GM18517 (cell line): ENCODE data around the gene ZNF761.

Experiments used
- ATAC-seq: cut with Tn5 transposase; IDR thresholded peaks from one replicate; pipeline ENCODE4 v1.9.1; 2021; ENCODE audit warnings: mild to moderate bottlenecking, moderate library complexity; ENCODE audit not compliant: unreplicated experiment

ZNF761 gene

DNA sequence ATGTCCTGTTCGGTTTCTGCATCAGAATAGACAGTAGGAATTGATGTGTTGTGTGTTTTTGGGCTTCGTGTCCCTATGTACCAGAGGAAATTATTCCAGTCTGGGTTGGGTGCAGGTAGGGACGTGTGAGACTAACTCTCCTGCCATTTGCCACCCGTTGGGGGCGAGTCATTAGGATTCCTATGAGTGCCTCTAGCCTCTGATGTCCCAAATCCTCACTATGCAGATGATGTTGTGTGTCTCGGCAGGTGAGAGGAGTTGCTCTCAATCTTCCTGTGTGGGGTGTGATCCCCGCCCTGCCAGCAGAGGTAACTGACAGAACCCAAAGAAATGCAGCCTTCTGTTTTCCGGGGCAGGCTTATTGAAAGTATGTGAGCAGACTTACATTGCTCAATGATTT is 74.9 kb downstream of the ZNF761 start:
- ATAC-seq, result no peak
